Measurements from ENCODE around the gene SLAMF1. TPM values are rescaled to one million over a fixed set of nuclear protein-coding genes. Genes with fewer than 3 reads are reported as not detected.

Gene SLAMF1
- total and polyA plus RNA-seq, 2 of the 13 experiments (the other 11 are each of a cell fraction or from before 2014, with no cell fraction given) = not detected

GRCh38 chr1:160622501-160623226 lies 24.2 kb downstream of the SLAMF1 start:
- no peaks in the 10 kb centered on the region for H3K4me1 ChIP-seq (ENCODE audit: insufficient read depth, low read length)
- ATAC-seq (no peak), DNase-seq (ENCODE audit: low spot score) (no peak), FAIRE-seq (no peak)
- no peak overlapping the region for H3K4me2 ChIP-seq (ENCODE audit: low read depth, low read length)
- H3K36me3 ChIP-seq (replicated peaks in 1 of 2; ENCODE audit: control insufficient read depth in 1 of 2, insufficient read depth in 2 of 2, low read length in 2 of 2) = no peaks in the 10 kb centered on the region
- BruUV-seq (replicated peaks) = no TSS peak
- no peaks in the 10 kb centered on the region for H3K79me2 ChIP-seq (ENCODE audit: insufficient read depth, low read length)
- H3K27ac ChIP-seq (ENCODE audit: extremely low read length, insufficient read depth, low read length) = no peak overlapping the region
- intact Hi-C loops (cut with micrococcal nuclease; ENCODE audit: unreplicated experiment) = no loop called here
- in situ Hi-C loops (cut with HindIII; ENCODE audit: extremely low pct_ligation_motif_present, low pct_unique_long_range_greater_than_20kb) = no loop called here
- H3K4me3 ChIP-seq (replicated peaks in 1 of 3; ENCODE audit: insufficient read depth in 1 of 3, low read depth in 2 of 3, low read length in 3 of 3) = no peak overlapping the region
- TF ChIP-seq KDM3A (CRISPR knock-in tag; IDR thresholded peaks at IDR 0.05; ENCODE audit: low read depth) (no peak), ZNF670 (CRISPR knock-in tag; IDR thresholded peaks at IDR 0.05; ENCODE audit: borderline replicate concordance) (no peak), FOXO1 (CRISPR knock-in tag; IDR thresholded peaks at IDR 0.05) (no peak), ZNF33B (CRISPR knock-in tag; IDR thresholded peaks at IDR 0.05) (no peak), ZUFSP (CRISPR knock-in tag; IDR thresholded peaks at IDR 0.05; ENCODE audit: borderline replicate concordance) (no peak), HMGA1 (CRISPR knock-in tag; conservative IDR thresholded peaks at IDR 0.05) (no peak), RFXAP (CRISPR knock-in tag; IDR thresholded peaks at IDR 0.05; ENCODE audit: borderline replicate concordance) (no peak)
- 17% methylated on average over 5 of the region's 5 CpGs for WGBS (ENCODE audit: low lambda C conversion rate)
- H3K27me3 ChIP-seq (ENCODE audit: control insufficient read depth in 1 of 2, insufficient read depth in 2 of 2, low read length in 2 of 2) = 0 out of 5 replicates have a peak, but pooled peaks cover 0 to 3% of the 10 kb centered on the region in 2 experiments
- H4K20me1 ChIP-seq (ENCODE audit: insufficient read depth, low read length) = no peaks in the 10 kb centered on the region
- H3K9me3 ChIP-seq (ENCODE audit: low read length) = no peaks in the 10 kb centered on the region; the same call in 1 of the 2 replicates
- H3K9ac ChIP-seq (ENCODE audit: insufficient read depth, low read depth, low read length) = no peak overlapping the region
- POLR2A ChIA-PET = no interaction called here
- no peak overlapping the region for H2AFZ ChIP-seq (ENCODE audit: low read length)
- CTCF ChIA-PET (ENCODE audit: low intra/inter-chr PET ratio, low total read pairs) = no interaction called here
